A549 (cell line): Measurements from ENCODE around the gene BST1. TPM values are rescaled to one million over a fixed set of nuclear protein-coding genes. Genes with fewer than 3 reads are reported as not detected.
A peak's percentile ranks its signal among the peaks of the same experiment; 100 is the strongest.

Experiments
- BHLHE40 ChIP-seq: IDR thresholded peaks from 2 replicates; pipeline ENCODE4 v1.6.1; 2012; ENCODE audit warnings: low read depth, low read length, inconsistent platforms
- CBX2 ChIP-seq: fragments of 200-600 bp; sonication (generic); IDR thresholded peaks from 2 replicates; pipeline ENCODE4 v1.6.1; 2016; ENCODE audit warnings: low read depth, mild to moderate bottlenecking, borderline replicate concordance
- CBX8 ChIP-seq: fragments of 200-600 bp; sonication (generic); IDR thresholded peaks from 2 replicates; pipeline ENCODE4 v1.6.1; 2016
- CEBPB ChIP-seq, 2 experiments: fragments of >200 bp in 1 of 2; sonication (Bioruptor Twin) in 1 of 2; formaldehyde crosslinking in 1 of 2; IDR thresholded peaks; 2 replicates each; pipeline ENCODE4 v1.6.1; 2012 to 2016
- CHD2 ChIP-seq: fragments of 150-350 bp; IDR thresholded peaks from 2 replicates; pipeline ENCODE4 v1.6.1; 2014; ENCODE audit warnings: low read length; ENCODE audit not compliant: partially characterized antibody
- EHMT2 ChIP-seq: fragments of 200-600 bp; sonication (generic); IDR thresholded peaks from 2 replicates; pipeline ENCODE4 v1.6.1; 2016; ENCODE audit warnings: antibody characterized with exemption, low read depth, mild to moderate bottlenecking, moderate library complexity
- EP300 ChIP-seq, 2 experiments: fragments of >200 bp; sonication (Bioruptor Twin); formaldehyde crosslinking; IDR thresholded peaks; 2 replicates in 1 of 2; 3 replicates in 1 of 2; pipeline ENCODE4 v1.6.1; 2016 to 2017
- FOSB ChIP-seq: fragments of 250-450 bp; sonication (Bioruptor Pico); IDR thresholded peaks from 2 replicates; pipeline ENCODE4 v1.5.0; 2020; ENCODE audit warnings: mild to moderate bottlenecking, moderate library complexity
- FOSL2 ChIP-seq, 2 experiments: fragments of 450-650 bp in 1 of 2; fragments of >200 bp in 1 of 2; sonication (Bioruptor Twin) in 1 of 2; formaldehyde crosslinking; IDR thresholded peaks; 2 replicates each; pipeline versions ENCODE4 v1.5.0 to v1.6.1; 2016 to 2020; ENCODE audit warnings: mild to moderate bottlenecking in 1 of 2, moderate library complexity in 1 of 2
- HDAC2 ChIP-seq: fragments of 200-600 bp; sonication (generic); IDR thresholded peaks from 2 replicates; pipeline ENCODE4 v1.6.1; 2016
- HEYL ChIP-seq: fragments of 250-450 bp; sonication (Bioruptor Pico); IDR thresholded peaks from 2 replicates; pipeline ENCODE4 v1.8.0; 2021; ENCODE audit warnings: mild to moderate bottlenecking, moderate library complexity
- JUNB ChIP-seq: fragments of >200 bp; sonication (Bioruptor Twin); formaldehyde crosslinking; IDR thresholded peaks from 2 replicates; pipeline ENCODE4 v1.6.1; 2016
- KDM1A ChIP-seq: fragments of 200-600 bp; sonication (generic); IDR thresholded peaks from 2 replicates; pipeline ENCODE4 v1.6.1; 2016; ENCODE audit warnings: low read depth, mild to moderate bottlenecking
- KDM5A ChIP-seq: fragments of 200-600 bp; sonication (generic); IDR thresholded peaks from 2 replicates; pipeline ENCODE4 v1.6.1; 2016; ENCODE audit warnings: antibody characterized with exemption, mild to moderate bottlenecking
- MAFK ChIP-seq: fragments of 450-650 bp; IDR thresholded peaks from 2 replicates; pipeline ENCODE4 v1.6.1; 2014; ENCODE audit not compliant: partially characterized antibody
- MAZ ChIP-seq: fragments of 150-350 bp; IDR thresholded peaks from 2 replicates; pipeline ENCODE4 v1.6.1; 2014; ENCODE audit warnings: antibody characterized with exemption, low read depth, low read length, borderline replicate concordance
- MYC ChIP-seq: IDR thresholded peaks from 2 replicates; pipeline ENCODE4 v1.6.1; 2012; ENCODE audit warnings: mild to moderate bottlenecking, inconsistent platforms, low read length, improper control_type of control experiment, borderline replicate concordance
- PHF8 ChIP-seq: fragments of 200-600 bp; sonication (generic); IDR thresholded peaks from 2 replicates; pipeline ENCODE4 v1.6.1; 2016; ENCODE audit warnings: low read depth, mild to moderate bottlenecking, antibody characterized with exemption, moderate library complexity, borderline replicate concordance
- POLR2A ChIP-seq: IDR thresholded peaks from 2 replicates; pipeline ENCODE4 v1.6.1; 2012; ENCODE audit warnings: mild to moderate bottlenecking, low read length
- RCOR1 ChIP-seq: fragments of 150-350 bp; IDR thresholded peaks from 2 replicates; pipeline ENCODE4 v1.6.1; 2014; ENCODE audit warnings: antibody characterized with exemption, low read length, low read depth
- RNF2 ChIP-seq: fragments of 200-600 bp; sonication (generic); IDR thresholded peaks from 2 replicates; pipeline ENCODE4 v1.6.1; 2016; ENCODE audit warnings: low read depth, mild to moderate bottlenecking, antibody characterized with exemption, moderate library complexity, borderline replicate concordance
- SMC3 ChIP-seq: fragments of >200 bp; sonication (Bioruptor Twin); formaldehyde crosslinking; IDR thresholded peaks from 3 replicates; pipeline ENCODE4 v1.6.1; 2018; ENCODE audit warnings: inconsistent platforms
- TP53 ChIP-seq: fragments of 250-450 bp; sonication (Bioruptor Pico); IDR thresholded peaks from 2 replicates; pipeline ENCODE4 v1.5.0; 2021; ENCODE audit warnings: mild to moderate bottlenecking, moderate library complexity
- ZC3H11A ChIP-seq: fragments of 450-650 bp; IDR thresholded peaks from 2 replicates; pipeline ENCODE4 v1.6.1; 2014; ENCODE audit warnings: antibody characterized with exemption, mild to moderate bottlenecking
- ZNF302 ChIP-seq: fragments of 250-450 bp; sonication (Bioruptor Pico); IDR thresholded peaks from 2 replicates; pipeline ENCODE4 v1.9.0; 2021; ENCODE audit warnings: inconsistent platforms, mild to moderate bottlenecking, moderate library complexity
- polyA plus RNA-seq, 4 experiments: library from polyadenylated mRNA; depleted of rRNA in 3 of 4; stranded (reverse); fragments of >200 nt; fragmentation: RNase III in 1 of 4; extraction: RNeasy Plus Mini Kit Qiagen cat#74134 plus additional on column Dnase treatment in 1 of 4; gene quantifications; 2 replicates in 3 of 4; 3 replicates in 1 of 4; pipeline ENCODE4 v1.2.3, GENCODE V29; 2011 to 2017
- TF ChIP-seq, protein P1 (sequence below): fragments of 200-600 bp; sonication (generic); IDR thresholded peaks from 2 replicates; pipeline ENCODE4 v1.6.1; 2016; ENCODE audit warnings: antibody characterized with exemption, mild to moderate bottlenecking, moderate library complexity
- TF ChIP-seq, protein P2 (sequence below): fragments of >200 bp; sonication (Bioruptor Twin); formaldehyde crosslinking; IDR thresholded peaks from 3 replicates; pipeline ENCODE4 v1.6.1; 2016
- TF ChIP-seq, protein P3 (sequence below): IDR thresholded peaks from 2 replicates; pipeline ENCODE4 v1.6.1; 2012
- TF ChIP-seq, protein P4 (sequence below): fragments of 250-450 bp; sonication (Bioruptor Pico); IDR thresholded peaks from 2 replicates; pipeline ENCODE4 v1.5.0; 2021; ENCODE audit warnings: mild to moderate bottlenecking, moderate library complexity, borderline replicate concordance
- TF ChIP-seq, protein P5 (sequence below): IDR thresholded peaks from 2 replicates; pipeline ENCODE4 v1.6.1; 2012; ENCODE audit warnings: low read depth, borderline replicate concordance
- TF ChIP-seq, protein P6 (sequence below): fragments of 150-350 bp; IDR thresholded peaks from 2 replicates; pipeline ENCODE4 v1.6.1; 2014; ENCODE audit warnings: low read depth, mild to moderate bottlenecking, low read length
- TF ChIP-seq, protein P7 (sequence below): fragments of >200 bp; sonication (Bioruptor Twin); formaldehyde crosslinking; IDR thresholded peaks from 3 replicates; pipeline ENCODE4 v1.5.1; 2016

Gene BST1
- polyA plus RNA-seq, 2 of the 4 experiments (the other 2 are of a cell fraction): 11.7 to 16.0 TPM

DNA sequence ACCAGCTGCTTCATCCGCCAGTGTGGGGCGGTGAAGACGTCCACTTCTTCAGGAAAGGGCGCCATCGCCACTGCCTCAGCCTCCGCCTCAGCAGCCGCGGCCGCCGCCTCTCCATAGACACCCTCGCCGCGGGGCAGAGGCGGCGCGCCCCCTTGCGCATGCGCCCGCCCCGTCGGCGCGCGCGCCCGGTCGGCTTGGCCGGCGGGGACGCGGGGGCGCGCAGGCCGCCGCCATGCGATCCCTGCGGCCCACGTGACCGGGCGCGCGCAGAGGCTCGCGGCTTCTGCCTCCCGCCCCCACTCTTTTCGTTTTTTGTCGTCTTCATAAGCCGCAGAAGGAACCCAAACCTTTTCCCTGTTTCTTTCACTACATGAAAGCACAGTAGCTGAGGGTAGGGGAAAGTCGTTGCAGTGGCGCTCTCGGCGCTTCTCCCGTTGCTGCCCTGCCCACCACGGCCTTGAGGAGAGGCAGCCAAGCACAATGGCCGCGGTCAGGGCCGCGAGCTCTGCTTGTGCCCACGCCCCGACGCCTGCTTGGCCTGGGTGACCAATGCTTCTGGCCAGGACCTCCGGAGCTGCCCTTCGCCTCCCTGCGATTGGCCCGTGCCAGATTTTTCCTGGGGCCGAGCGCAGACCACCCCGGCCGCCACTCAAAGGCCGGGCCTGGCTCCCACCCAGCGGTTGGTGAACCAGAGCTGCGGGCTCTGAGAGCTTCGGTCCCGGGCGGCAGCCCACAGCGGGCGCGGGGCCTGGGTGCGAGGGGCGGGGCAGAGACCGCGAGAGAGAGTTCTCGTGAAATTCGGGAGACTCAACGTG is 47.4 kb upstream of the BST1 start, which contains the start of gene FBXL5 (continued):
- TF ChIP-seq CBX2 (no peak), EP300 (IDR thresholded peaks at IDR 0.05) (no peak), BHLHE40 (no peak), CHD2 (no peak), RNF2 (no peak), MYC (peak; percentile 68; the same call in 1 of the 2 replicates), ZNF302 (CRISPR knock-in tag) (peak; percentile 51; the same call in 1 of the 2 replicates), MAFK (no peak), FOSL2 (IDR thresholded peaks at IDR 0.05) (no peak), FOSL2 (CRISPR knock-in tag; IDR thresholded peaks at IDR 0.05) (no peak), HDAC2 (no peak), JUNB (no peak), HEYL (CRISPR knock-in tag) (peak; percentile 24; the same call in 1 of the 2 replicates), PHF8 (peak; percentile 73), CEBPB (IDR thresholded peaks at IDR 0.05) (no peak), EHMT2 (no peak), ZC3H11A (no peak), SMC3 (no peak), KDM5A (no peak), FOSB (CRISPR knock-in tag) (0 out of 2 replicates have a peak, but pooled peaks have one; percentile 38), TP53 (CRISPR knock-in tag) (peak; percentile 35; the same call in 1 of the 2 replicates), POLR2A (peak; percentile 85), MAZ (no peak), KDM1A (no peak), CBX8 (no peak), RCOR1 (no peak)
- TF ChIP-seq, protein P1, sequence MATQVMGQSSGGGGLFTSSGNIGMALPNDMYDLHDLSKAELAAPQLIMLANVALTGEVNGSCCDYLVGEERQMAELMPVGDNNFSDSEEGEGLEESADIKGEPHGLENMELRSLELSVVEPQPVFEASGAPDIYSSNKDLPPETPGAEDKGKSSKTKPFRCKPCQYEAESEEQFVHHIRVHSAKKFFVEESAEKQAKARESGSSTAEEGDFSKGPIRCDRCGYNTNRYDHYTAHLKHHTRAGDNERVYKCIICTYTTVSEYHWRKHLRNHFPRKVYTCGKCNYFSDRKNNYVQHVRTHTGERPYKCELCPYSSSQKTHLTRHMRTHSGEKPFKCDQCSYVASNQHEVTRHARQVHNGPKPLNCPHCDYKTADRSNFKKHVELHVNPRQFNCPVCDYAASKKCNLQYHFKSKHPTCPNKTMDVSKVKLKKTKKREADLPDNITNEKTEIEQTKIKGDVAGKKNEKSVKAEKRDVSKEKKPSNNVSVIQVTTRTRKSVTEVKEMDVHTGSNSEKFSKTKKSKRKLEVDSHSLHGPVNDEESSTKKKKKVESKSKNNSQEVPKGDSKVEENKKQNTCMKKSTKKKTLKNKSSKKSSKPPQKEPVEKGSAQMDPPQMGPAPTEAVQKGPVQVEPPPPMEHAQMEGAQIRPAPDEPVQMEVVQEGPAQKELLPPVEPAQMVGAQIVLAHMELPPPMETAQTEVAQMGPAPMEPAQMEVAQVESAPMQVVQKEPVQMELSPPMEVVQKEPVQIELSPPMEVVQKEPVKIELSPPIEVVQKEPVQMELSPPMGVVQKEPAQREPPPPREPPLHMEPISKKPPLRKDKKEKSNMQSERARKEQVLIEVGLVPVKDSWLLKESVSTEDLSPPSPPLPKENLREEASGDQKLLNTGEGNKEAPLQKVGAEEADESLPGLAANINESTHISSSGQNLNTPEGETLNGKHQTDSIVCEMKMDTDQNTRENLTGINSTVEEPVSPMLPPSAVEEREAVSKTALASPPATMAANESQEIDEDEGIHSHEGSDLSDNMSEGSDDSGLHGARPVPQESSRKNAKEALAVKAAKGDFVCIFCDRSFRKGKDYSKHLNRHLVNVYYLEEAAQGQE: no peak
- TF ChIP-seq, protein P2, sequence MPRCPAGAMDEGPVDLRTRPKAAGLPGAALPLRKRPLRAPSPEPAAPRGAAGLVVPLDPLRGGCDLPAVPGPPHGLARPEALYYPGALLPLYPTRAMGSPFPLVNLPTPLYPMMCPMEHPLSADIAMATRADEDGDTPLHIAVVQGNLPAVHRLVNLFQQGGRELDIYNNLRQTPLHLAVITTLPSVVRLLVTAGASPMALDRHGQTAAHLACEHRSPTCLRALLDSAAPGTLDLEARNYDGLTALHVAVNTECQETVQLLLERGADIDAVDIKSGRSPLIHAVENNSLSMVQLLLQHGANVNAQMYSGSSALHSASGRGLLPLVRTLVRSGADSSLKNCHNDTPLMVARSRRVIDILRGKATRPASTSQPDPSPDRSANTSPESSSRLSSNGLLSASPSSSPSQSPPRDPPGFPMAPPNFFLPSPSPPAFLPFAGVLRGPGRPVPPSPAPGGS: 0 out of 3 replicates have a peak, but pooled peaks have one; percentile 24
- TF ChIP-seq, protein P3, sequence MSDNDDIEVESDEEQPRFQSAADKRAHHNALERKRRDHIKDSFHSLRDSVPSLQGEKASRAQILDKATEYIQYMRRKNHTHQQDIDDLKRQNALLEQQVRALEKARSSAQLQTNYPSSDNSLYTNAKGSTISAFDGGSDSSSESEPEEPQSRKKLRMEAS: peak; percentile 78
- TF ChIP-seq, protein P4, sequence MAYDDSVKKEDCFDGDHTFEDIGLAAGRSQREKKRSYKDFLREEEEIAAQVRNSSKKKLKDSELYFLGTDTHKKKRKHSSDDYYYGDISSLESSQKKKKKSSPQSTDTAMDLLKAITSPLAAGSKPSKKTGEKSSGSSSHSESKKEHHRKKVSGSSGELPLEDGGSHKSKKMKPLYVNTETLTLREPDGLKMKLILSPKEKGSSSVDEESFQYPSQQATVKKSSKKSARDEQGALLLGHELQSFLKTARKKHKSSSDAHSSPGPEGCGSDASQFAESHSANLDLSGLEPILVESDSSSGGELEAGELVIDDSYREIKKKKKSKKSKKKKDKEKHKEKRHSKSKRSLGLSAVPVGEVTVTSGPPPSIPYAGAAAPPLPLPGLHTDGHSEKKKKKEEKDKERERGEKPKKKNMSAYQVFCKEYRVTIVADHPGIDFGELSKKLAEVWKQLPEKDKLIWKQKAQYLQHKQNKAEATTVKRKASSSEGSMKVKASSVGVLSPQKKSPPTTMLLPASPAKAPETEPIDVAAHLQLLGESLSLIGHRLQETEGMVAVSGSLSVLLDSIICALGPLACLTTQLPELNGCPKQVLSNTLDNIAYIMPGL (CRISPR knock-in tag): no peak
- TF ChIP-seq, protein P5, sequence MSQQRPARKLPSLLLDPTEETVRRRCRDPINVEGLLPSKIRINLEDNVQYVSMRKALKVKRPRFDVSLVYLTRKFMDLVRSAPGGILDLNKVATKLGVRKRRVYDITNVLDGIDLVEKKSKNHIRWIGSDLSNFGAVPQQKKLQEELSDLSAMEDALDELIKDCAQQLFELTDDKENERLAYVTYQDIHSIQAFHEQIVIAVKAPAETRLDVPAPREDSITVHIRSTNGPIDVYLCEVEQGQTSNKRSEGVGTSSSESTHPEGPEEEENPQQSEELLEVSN: peak; percentile 48; the same call in 1 of the 2 replicates
- TF ChIP-seq, protein P6, sequence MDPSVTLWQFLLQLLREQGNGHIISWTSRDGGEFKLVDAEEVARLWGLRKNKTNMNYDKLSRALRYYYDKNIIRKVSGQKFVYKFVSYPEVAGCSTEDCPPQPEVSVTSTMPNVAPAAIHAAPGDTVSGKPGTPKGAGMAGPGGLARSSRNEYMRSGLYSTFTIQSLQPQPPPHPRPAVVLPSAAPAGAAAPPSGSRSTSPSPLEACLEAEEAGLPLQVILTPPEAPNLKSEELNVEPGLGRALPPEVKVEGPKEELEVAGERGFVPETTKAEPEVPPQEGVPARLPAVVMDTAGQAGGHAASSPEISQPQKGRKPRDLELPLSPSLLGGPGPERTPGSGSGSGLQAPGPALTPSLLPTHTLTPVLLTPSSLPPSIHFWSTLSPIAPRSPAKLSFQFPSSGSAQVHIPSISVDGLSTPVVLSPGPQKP: no peak
- TF ChIP-seq, protein P7, sequence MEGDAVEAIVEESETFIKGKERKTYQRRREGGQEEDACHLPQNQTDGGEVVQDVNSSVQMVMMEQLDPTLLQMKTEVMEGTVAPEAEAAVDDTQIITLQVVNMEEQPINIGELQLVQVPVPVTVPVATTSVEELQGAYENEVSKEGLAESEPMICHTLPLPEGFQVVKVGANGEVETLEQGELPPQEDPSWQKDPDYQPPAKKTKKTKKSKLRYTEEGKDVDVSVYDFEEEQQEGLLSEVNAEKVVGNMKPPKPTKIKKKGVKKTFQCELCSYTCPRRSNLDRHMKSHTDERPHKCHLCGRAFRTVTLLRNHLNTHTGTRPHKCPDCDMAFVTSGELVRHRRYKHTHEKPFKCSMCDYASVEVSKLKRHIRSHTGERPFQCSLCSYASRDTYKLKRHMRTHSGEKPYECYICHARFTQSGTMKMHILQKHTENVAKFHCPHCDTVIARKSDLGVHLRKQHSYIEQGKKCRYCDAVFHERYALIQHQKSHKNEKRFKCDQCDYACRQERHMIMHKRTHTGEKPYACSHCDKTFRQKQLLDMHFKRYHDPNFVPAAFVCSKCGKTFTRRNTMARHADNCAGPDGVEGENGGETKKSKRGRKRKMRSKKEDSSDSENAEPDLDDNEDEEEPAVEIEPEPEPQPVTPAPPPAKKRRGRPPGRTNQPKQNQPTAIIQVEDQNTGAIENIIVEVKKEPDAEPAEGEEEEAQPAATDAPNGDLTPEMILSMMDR: no peak
